ENCODE data around the gene SLC9A9.
A peak's percentile ranks its signal among the peaks of the same experiment; 100 is the strongest.

The SLC9A9 gene

GRCh38 chr3:143443851-143444331, 404.4 kb downstream of the SLC9A9 start:
- Histone ChIP-seq H3K4me2 (ENCODE audit: insufficient read depth, low read length) (no peak overlapping the region), H3K4me3 (ENCODE audit: low read depth in 1 of 2, low read length in 2 of 2) (no peak overlapping the region), H3K27ac (ENCODE audit: low read length) (peak overlapping the region; percentile 61), H3K9me3 (ENCODE audit: insufficient read depth, low read length, severe bottlenecking) (no peaks in the 10 kb centered on the region), H3K4me1 (ENCODE audit: insufficient read depth, low read length) (peaks cover 46% of the 10 kb centered on the region), H4K20me1 (ENCODE audit: insufficient read depth, low read length) (no peaks in the 10 kb centered on the region), H3K79me2 (ENCODE audit: insufficient read depth, low read length) (no peaks in the 10 kb centered on the region), H3K27me3 (ENCODE audit: insufficient read depth, low read length, poor library complexity) (no peaks in the 10 kb centered on the region), H3K9ac (ENCODE audit: low read depth, low read length) (no peak overlapping the region), H2AFZ (ENCODE audit: low read depth, low read length) (no peak overlapping the region), H3K36me3 (ENCODE audit: insufficient read depth, low read length) (no peaks in the 10 kb centered on the region)
- DNase-seq (peak; percentile 49), ATAC-seq (ENCODE audit: insufficient read depth, low read depth) (peak; percentile 48)
- TF ChIP-seq CTCF (IDR thresholded peaks at IDR 0.05; ENCODE audit: borderline replicate concordance, extremely low read depth, low read length, poor library complexity, severe bottlenecking) (no peak), EZH2 (IDR thresholded peaks at IDR 0.05; ENCODE audit: borderline replicate concordance, low read depth, low read length, severe bottlenecking) (no peak)

GRCh38 chr3:143442814-143443447, 405.3 kb downstream of the SLC9A9 start:
- H3K4me3 ChIP-seq (ENCODE audit: low read depth in 1 of 2, low read length in 2 of 2): no peak overlapping the region
- no peaks in the 10 kb centered on the region for H3K79me2 ChIP-seq (ENCODE audit: insufficient read depth, low read length)
- no peak overlapping the region for H3K9ac ChIP-seq (ENCODE audit: low read depth, low read length)
- ATAC-seq (ENCODE audit: insufficient read depth, low read depth): peak; percentile 81
- no peak for TF ChIP-seq CTCF (IDR thresholded peaks at IDR 0.05; ENCODE audit: borderline replicate concordance, extremely low read depth, low read length, poor library complexity, severe bottlenecking)
- TF ChIP-seq EZH2 (IDR thresholded peaks at IDR 0.05; ENCODE audit: borderline replicate concordance, low read depth, low read length, severe bottlenecking): no peak
- no peaks in the 10 kb centered on the region for H4K20me1 ChIP-seq (ENCODE audit: insufficient read depth, low read length)
- H3K9me3 ChIP-seq (ENCODE audit: insufficient read depth, low read length, severe bottlenecking): no peaks in the 10 kb centered on the region
- H3K4me1 ChIP-seq (ENCODE audit: insufficient read depth, low read length): peaks cover 47% of the 10 kb centered on the region
- H3K27ac ChIP-seq (ENCODE audit: low read length): peak overlapping the region; percentile 61
- H3K27me3 ChIP-seq (ENCODE audit: insufficient read depth, low read length, poor library complexity): no peaks in the 10 kb centered on the region
- peak overlapping the region; percentile 22; the same call in 1 of the 2 replicates for H3K4me2 ChIP-seq (ENCODE audit: insufficient read depth, low read length)
- DNase-seq: peak; percentile 73
- H2AFZ ChIP-seq (ENCODE audit: low read depth, low read length): peak overlapping the region; percentile 42; the same call in 1 of the 2 replicates
- H3K36me3 ChIP-seq (ENCODE audit: insufficient read depth, low read length): no peaks in the 10 kb centered on the region

- no peak overlapping the region for H3K27ac ChIP-seq (ENCODE audit: low read length)
- ATAC-seq (ENCODE audit: insufficient read depth, low read depth) (no peak), DNase-seq (no peak)
- H3K9me3 ChIP-seq (ENCODE audit: insufficient read depth, low read length, severe bottlenecking): no peaks in the 10 kb centered on the region
- no peak overlapping the region for H2AFZ ChIP-seq (ENCODE audit: low read depth, low read length)
- H3K4me1 ChIP-seq (ENCODE audit: insufficient read depth, low read length): peaks cover 47% of the 10 kb centered on the region
- H3K9ac ChIP-seq (ENCODE audit: low read depth, low read length): no peak overlapping the region
- H3K4me3 ChIP-seq (ENCODE audit: low read depth in 1 of 2, low read length in 2 of 2): no peak overlapping the region
- no peaks in the 10 kb centered on the region for H3K79me2 ChIP-seq (ENCODE audit: insufficient read depth, low read length)
- H3K36me3 ChIP-seq (ENCODE audit: insufficient read depth, low read length): no peaks in the 10 kb centered on the region
- H3K27me3 ChIP-seq (ENCODE audit: insufficient read depth, low read length, poor library complexity): no peaks in the 10 kb centered on the region
- no peak overlapping the region for H3K4me2 ChIP-seq (ENCODE audit: insufficient read depth, low read length)
- TF ChIP-seq EZH2 (IDR thresholded peaks at IDR 0.05; ENCODE audit: borderline replicate concordance, low read depth, low read length, severe bottlenecking): no peak
- no peak for TF ChIP-seq CTCF (IDR thresholded peaks at IDR 0.05; ENCODE audit: borderline replicate concordance, extremely low read depth, low read length, poor library complexity, severe bottlenecking)
- no peaks in the 10 kb centered on the region for H4K20me1 ChIP-seq (ENCODE audit: insufficient read depth, low read length)
Measured at GRCh38 chr3:143441516-143442171, 406.6 kb downstream of the SLC9A9 start.

Measured in DND-41 (cell line).